ENCODE results near the gene ENOSF1. TPM values are rescaled to one million over a fixed set of nuclear protein-coding genes. Genes with fewer than 3 reads are reported as not detected.

ENOSF1 gene
- total RNA-seq, 1 donor, result 49.5 TPM

GRCh38 chr18:715626-716025 is 3.2 kb upstream of the ENOSF1 start:
- peak; percentile 77 for DNase-seq (ENCODE audit: low read depth)
- H3K4me3 ChIP-seq (ENCODE audit: low read depth, low read length), result no peak overlapping the region
- TF ChIP-seq CTCF (IDR thresholded peaks at IDR 0.05; ENCODE audit: insufficient read depth, low read length), result no peak

GRCh38 chr18:713135-713490 is 683 bp upstream of the ENOSF1 start:
- TF ChIP-seq CTCF (IDR thresholded peaks at IDR 0.05; ENCODE audit: insufficient read depth, low read length), result no peak
- H3K4me3 ChIP-seq (ENCODE audit: low read depth, low read length), result peak overlapping the region; percentile 61
- DNase-seq (ENCODE audit: low read depth), result no peak

GRCh38 chr18:711657-712400 is 601 bp downstream of the ENOSF1 start:
- TF ChIP-seq CTCF (IDR thresholded peaks at IDR 0.05; ENCODE audit: insufficient read depth, low read length), result no peak
- DNase-seq (ENCODE audit: low read depth), result peak; percentile 96
- peak overlapping the region; percentile 82 for H3K4me3 ChIP-seq (ENCODE audit: low read depth, low read length)

GRCh38 chr18:711310-711656 is 1.1 kb downstream of the ENOSF1 start:
- peak overlapping the region; percentile 82 for H3K4me3 ChIP-seq (ENCODE audit: low read depth, low read length)
- TF ChIP-seq CTCF (IDR thresholded peaks at IDR 0.05; ENCODE audit: insufficient read depth, low read length), result no peak
- no peak for DNase-seq (ENCODE audit: low read depth)

GRCh38 chr18:710418-711300 is 1.8 kb downstream of the ENOSF1 start:
- DNase-seq (ENCODE audit: low read depth), result no peak
- no peak for TF ChIP-seq CTCF (IDR thresholded peaks at IDR 0.05; ENCODE audit: insufficient read depth, low read length)
- H3K4me3 ChIP-seq (ENCODE audit: low read depth, low read length), result peak overlapping the region; percentile 82

GRCh38 chr18:709771-710170 is 2.7 kb downstream of the ENOSF1 start:
- no peak for TF ChIP-seq CTCF (IDR thresholded peaks at IDR 0.05; ENCODE audit: insufficient read depth, low read length)
- H3K4me3 ChIP-seq (ENCODE audit: low read depth, low read length), result no peak overlapping the region
- no peak for DNase-seq (ENCODE audit: low read depth)
